AG04450 (cell line): ENCODE measurements around the gene PI4KA. TPM values are rescaled to one million over a fixed set of nuclear protein-coding genes. Genes with fewer than 3 reads are reported as not detected.

Experiments
- CTCF ChIA-PET: fragments of 300-600, 350-600 bp; formaldehyde crosslinking; extraction: SDS; loops from one replicate; lab custom pipeline; 2022; ENCODE audit warnings: antibody characterized with exemption, inconsistent platforms; lab: Charles Lee
- POLR2A ChIA-PET: fragments of 350-600 bp; formaldehyde crosslinking; extraction: SDS; loops from one replicate; lab custom pipeline; 2021; ENCODE audit warnings: antibody characterized with exemption, inconsistent platforms; lab: Yijun Ruan, JAX
- DNase-seq: peaks from one replicate; pipeline ENCODE4 v3.0.0-alpha.2; 2011; ENCODE audit warnings: low read depth, low spot score
- H3K27ac ChIP-seq: one replicate; pipeline ENCODE4 v1.5.1; 2012; ENCODE audit warnings: low read depth, low read length, control low read depth
- H3K27me3 ChIP-seq: one replicate; pipeline ENCODE4 v1.6.0; 2012; ENCODE audit warnings: low read length; ENCODE audit not compliant: control insufficient read depth, insufficient read depth
- H3K4me3 ChIP-seq: 2 replicates; pipeline ENCODE4 v1.5.1; 2011; ENCODE audit warnings: mild to moderate bottlenecking, low read depth, low read length, control low read depth
- H3K9me3 ChIP-seq: 2 replicates; pipeline ENCODE4 v1.5.1; 2012; ENCODE audit warnings: low read length; ENCODE audit not compliant: control insufficient read depth, insufficient read depth
- polyA plus RNA-seq: library from polyadenylated mRNA; depleted of rRNA; stranded (reverse); fragments of >200 nt; gene quantifications from 2 replicates; pipeline ENCODE4 v1.2.3, GENCODE V29; 2011
- TF ChIP-seq, protein P1 (sequence below): IDR thresholded peaks from 2 replicates; pipeline ENCODE4 v1.5.1; 2011; ENCODE audit warnings: low read depth, low read length, control low read depth, inconsistent platforms

PI4KA gene
- polyA plus RNA-seq, 1 experiment = 27.5 TPM

DNA sequence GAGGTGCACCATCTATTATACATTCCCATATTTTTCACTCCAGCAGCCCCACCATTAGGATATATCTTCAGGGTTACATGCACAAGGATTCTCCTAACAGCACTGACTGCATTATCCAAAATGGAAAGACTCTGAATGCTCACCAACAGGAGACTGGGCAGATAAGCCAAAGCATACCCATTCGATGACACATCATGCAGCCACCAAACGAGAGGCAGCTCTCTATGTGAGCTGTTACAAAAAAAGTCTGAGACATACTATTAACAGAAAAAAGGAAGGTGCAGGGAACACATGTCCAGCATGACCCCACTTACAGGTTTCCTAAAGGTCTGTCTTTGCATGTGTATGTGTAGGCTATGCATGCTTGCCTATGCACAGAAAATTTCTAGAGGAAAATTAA lies 97.1 kb downstream of the PI4KA start:
- no peak for DNase-seq
- Histone ChIP-seq H3K27me3 (no peaks in the 10 kb centered on the region), H3K9me3 (no peaks in the 10 kb centered on the region), H3K27ac (no peak overlapping the region), H3K4me3 (no peak overlapping the region)
- CTCF ChIA-PET = interaction anchor here (3.2 kb wide), 1 partner anchor 22 kb away, joined by 18 read pairs; no protein-coding TSS in a partner anchor
- POLR2A ChIA-PET = no interaction called here
- TF ChIP-seq, protein P1, sequence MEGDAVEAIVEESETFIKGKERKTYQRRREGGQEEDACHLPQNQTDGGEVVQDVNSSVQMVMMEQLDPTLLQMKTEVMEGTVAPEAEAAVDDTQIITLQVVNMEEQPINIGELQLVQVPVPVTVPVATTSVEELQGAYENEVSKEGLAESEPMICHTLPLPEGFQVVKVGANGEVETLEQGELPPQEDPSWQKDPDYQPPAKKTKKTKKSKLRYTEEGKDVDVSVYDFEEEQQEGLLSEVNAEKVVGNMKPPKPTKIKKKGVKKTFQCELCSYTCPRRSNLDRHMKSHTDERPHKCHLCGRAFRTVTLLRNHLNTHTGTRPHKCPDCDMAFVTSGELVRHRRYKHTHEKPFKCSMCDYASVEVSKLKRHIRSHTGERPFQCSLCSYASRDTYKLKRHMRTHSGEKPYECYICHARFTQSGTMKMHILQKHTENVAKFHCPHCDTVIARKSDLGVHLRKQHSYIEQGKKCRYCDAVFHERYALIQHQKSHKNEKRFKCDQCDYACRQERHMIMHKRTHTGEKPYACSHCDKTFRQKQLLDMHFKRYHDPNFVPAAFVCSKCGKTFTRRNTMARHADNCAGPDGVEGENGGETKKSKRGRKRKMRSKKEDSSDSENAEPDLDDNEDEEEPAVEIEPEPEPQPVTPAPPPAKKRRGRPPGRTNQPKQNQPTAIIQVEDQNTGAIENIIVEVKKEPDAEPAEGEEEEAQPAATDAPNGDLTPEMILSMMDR = no peak

DNA sequence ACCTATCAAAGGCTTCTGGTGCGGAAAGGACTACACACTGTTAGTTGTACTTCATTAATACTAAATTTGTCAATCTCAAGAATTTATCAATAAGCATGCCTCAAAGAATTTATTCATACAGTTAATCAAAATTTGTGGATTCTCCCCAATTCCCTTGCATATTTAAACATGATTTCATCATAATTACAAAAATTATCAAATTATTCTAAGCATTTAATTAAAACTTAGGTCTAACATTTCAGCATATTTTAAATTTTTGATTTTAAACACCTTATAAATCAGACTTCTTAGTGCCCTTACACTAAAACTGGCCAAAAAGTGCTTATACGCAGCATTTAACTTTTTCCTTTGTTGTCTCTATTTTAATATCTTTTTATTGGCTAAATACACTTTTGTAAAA lies 98.5 kb downstream of the PI4KA start:
- DNase-seq = no peak
- ChIA-PET POLR2A (no interaction called here), CTCF (interaction anchor here (1.2 kb wide), 1 partner anchor 24 kb away, joined by 3 read pairs; no protein-coding TSS in a partner anchor)
- Histone ChIP-seq H3K4me3 (no peak overlapping the region), H3K27ac (no peak overlapping the region), H3K9me3 (no peaks in the 10 kb centered on the region), H3K27me3 (no peaks in the 10 kb centered on the region)
- TF ChIP-seq, protein P1 = no peak

DNA sequence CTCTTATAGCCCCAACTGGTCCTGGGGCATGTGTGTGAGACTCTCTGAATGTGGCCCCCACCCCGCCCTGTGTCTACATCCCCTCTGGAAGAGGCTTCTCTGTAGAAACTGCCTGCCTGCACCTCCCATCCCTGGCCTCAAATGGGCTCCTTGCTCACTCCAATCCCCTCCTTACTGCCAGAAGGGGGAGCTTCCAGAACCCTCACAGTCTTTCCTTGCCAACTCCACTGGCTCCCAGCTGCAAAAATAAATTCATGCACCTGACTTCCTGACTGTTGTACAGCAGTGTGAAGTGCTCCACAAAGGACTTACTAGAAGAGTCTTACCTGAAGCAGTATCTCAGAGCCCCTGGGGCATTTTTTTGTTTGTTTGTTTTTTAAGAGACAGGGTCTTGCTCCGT lies 99.9 kb downstream of the PI4KA start:
- DNase-seq = no peak
- CTCF ChIA-PET = interaction anchor here (1.6 kb wide), 1 partner anchor 25 kb away, joined by 8 read pairs; no protein-coding TSS in a partner anchor

DNA sequence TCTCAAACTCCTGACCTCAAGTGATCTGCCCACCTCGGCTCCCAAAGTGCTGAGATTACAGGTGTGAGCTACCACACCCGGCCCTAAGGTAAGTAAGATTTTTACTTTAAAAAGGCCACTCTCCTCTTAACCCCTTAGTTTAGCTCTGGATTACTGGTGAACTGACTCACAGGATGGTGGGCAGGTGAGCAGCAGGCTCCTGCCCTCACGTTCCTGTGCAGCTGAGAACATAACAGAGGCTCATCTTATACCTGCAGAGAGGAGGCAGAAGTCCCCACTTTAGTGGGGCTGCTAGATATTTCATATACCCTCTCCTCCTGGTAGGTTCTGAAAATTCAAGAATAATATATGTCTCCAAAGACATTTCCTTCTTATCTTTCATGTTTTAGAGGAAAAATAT lies 101.8 kb downstream of the PI4KA start:
- POLR2A ChIA-PET = no interaction called here
- TF ChIP-seq, protein P1 = no peak
- Histone ChIP-seq H3K4me3 (no peak overlapping the region), H3K27me3 (no peaks in the 10 kb centered on the region), H3K9me3 (no peaks in the 10 kb centered on the region), H3K27ac (no peak overlapping the region)
- DNase-seq = no peak
- CTCF ChIA-PET = no interaction called here

More for the DNA sequence above, 99.9 kb downstream of the PI4KA start:
- no peak overlapping the region for H3K4me3 ChIP-seq
- no peaks in the 10 kb centered on the region for H3K9me3 ChIP-seq
- POLR2A ChIA-PET = no interaction called here
- no peak overlapping the region for H3K27ac ChIP-seq
- H3K27me3 ChIP-seq = no peaks in the 10 kb centered on the region
- TF ChIP-seq, protein P1 = no peak

DNA sequence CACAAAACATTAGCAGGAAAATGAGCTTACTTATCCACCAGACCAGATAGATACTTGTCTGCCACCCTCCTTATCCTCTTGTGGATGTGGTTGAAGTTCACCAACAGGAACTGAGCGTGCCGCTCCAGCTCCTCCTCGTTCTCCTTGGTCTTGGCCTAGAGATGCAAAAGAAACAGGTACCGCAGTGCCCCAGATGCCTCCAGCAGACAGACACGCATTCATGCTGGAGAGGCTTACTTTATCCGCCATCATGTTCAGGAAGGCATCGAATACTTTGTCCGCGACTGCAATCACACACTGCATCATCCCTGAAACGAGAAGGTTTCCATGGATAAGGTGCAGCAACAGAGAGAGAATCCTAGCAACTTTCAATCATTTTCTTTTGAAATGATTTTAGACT lies 105.7 kb downstream of the PI4KA start:
- ChIA-PET CTCF (no interaction called here), POLR2A (interaction anchor here (0.6 kb wide), 1 partner anchor 32 kb away, joined by 7 read pairs; no protein-coding TSS in a partner anchor)
- H3K27me3 ChIP-seq = no peaks in the 10 kb centered on the region
- no peaks in the 10 kb centered on the region for H3K9me3 ChIP-seq
- no peak overlapping the region for H3K4me3 ChIP-seq
- DNase-seq = no peak
- TF ChIP-seq, protein P1 = no peak
- H3K27ac ChIP-seq = no peak overlapping the region
